H9 (cell line): ENCODE results near the gene COL19A1. TPM values are rescaled to one million over a fixed set of nuclear protein-coding genes. Genes with fewer than 3 reads are reported as not detected.

Experiments used
- DNase-seq: peaks from one replicate; pipeline ENCODE4 v3.0.0-alpha.2; 2017
- H2AFZ ChIP-seq: one replicate; pipeline ENCODE4 v1.6.1; 2013; ENCODE audit warnings: mild to moderate bottlenecking, low read length, control low read depth, moderate library complexity
- H2AK5ac ChIP-seq: 2 replicates; pipeline ENCODE4 v1.6.1; 2013; ENCODE audit warnings: low read length, control low read depth, mixed read lengths; ENCODE audit not compliant: insufficient read length
- H2BK120ac ChIP-seq: one replicate; pipeline ENCODE4 v1.6.1; 2013; ENCODE audit warnings: low read depth, mild to moderate bottlenecking, low read length, control low read depth, inconsistent platforms; ENCODE audit not compliant: poor library complexity, severe bottlenecking
- H2BK12ac ChIP-seq: 2 replicates; pipeline ENCODE4 v1.6.1; 2013; ENCODE audit warnings: low read length, control low read depth, mixed read lengths, low read depth; ENCODE audit not compliant: insufficient read length
- H2BK15ac ChIP-seq: 2 replicates; pipeline ENCODE4 v1.6.1; 2013; ENCODE audit warnings: low read depth, low read length, control low read depth
- H2BK20ac ChIP-seq: one replicate; pipeline ENCODE4 v1.6.1; 2013; ENCODE audit warnings: low read depth, mild to moderate bottlenecking, low read length, control low read depth, inconsistent platforms; ENCODE audit not compliant: poor library complexity, severe bottlenecking
- H2BK5ac ChIP-seq: 2 replicates; pipeline ENCODE4 v1.6.1; 2013; ENCODE audit warnings: low read length, control low read depth, mixed read lengths; ENCODE audit not compliant: insufficient read length
- H3K14ac ChIP-seq: 2 replicates; pipeline ENCODE4 v1.6.1; 2013; ENCODE audit warnings: low read length, control low read depth; ENCODE audit not compliant: insufficient read depth
- H3K18ac ChIP-seq: 2 replicates; pipeline ENCODE4 v1.6.1; 2013; ENCODE audit warnings: low read depth, mild to moderate bottlenecking, mixed read lengths, low read length, control low read depth; ENCODE audit not compliant: insufficient read length
- H3K23ac ChIP-seq: 2 replicates; pipeline ENCODE4 v1.6.1; 2013; ENCODE audit warnings: low read length, control low read depth, mixed read lengths, low read depth; ENCODE audit not compliant: insufficient read length
- H3K23me2 ChIP-seq: 2 replicates; pipeline ENCODE4 v1.6.1; 2013; ENCODE audit warnings: low read depth, mild to moderate bottlenecking, mixed read lengths, low read length, control low read depth; ENCODE audit not compliant: insufficient read length, poor library complexity, severe bottlenecking
- H3K27ac ChIP-seq: 2 replicates; pipeline ENCODE4 v1.5.1; 2013; ENCODE audit warnings: low read length, control low read depth, mixed read lengths, low read depth; ENCODE audit not compliant: insufficient read length
- H3K27me3 ChIP-seq: 2 replicates; pipeline ENCODE4 v1.6.1; 2013; ENCODE audit warnings: low read length, control low read depth, inconsistent platforms; ENCODE audit not compliant: insufficient read depth
- H3K4ac ChIP-seq: 2 replicates; pipeline ENCODE4 v1.6.1; 2013; ENCODE audit warnings: low read depth, mild to moderate bottlenecking, control low read depth, inconsistent platforms, low read length, moderate library complexity
- H3K4me1 ChIP-seq: 2 replicates; pipeline ENCODE4 v1.6.1; 2013; ENCODE audit warnings: low read length, control low read depth, inconsistent platforms; ENCODE audit not compliant: insufficient read depth
- H3K4me2 ChIP-seq: 2 replicates; pipeline ENCODE4 v1.6.1; 2013; ENCODE audit warnings: low read length, control low read depth, mixed read lengths; ENCODE audit not compliant: insufficient read length, insufficient read depth
- H3K56ac ChIP-seq: 2 replicates; pipeline ENCODE4 v1.6.1; 2013; ENCODE audit warnings: low read depth, mild to moderate bottlenecking, mixed read lengths, low read length, control low read depth; ENCODE audit not compliant: insufficient read length
- H3K79me1 ChIP-seq: 2 replicates; pipeline ENCODE4 v1.6.1; 2013; ENCODE audit warnings: low read depth, mild to moderate bottlenecking, moderate library complexity, low read length, control low read depth, inconsistent platforms; ENCODE audit not compliant: insufficient read depth, poor library complexity, severe bottlenecking
- H3K79me2 ChIP-seq: 2 replicates; pipeline ENCODE4 v1.6.1; 2013; ENCODE audit warnings: low read length, control low read depth, inconsistent platforms; ENCODE audit not compliant: insufficient read depth
- H3K9ac ChIP-seq: 2 replicates; pipeline ENCODE4 v1.6.1; 2013; ENCODE audit warnings: low read length, control low read depth, mixed read lengths; ENCODE audit not compliant: insufficient read length; ENCODE audit errors: extremely low read depth
- H3K9me3 ChIP-seq: one replicate; pipeline ENCODE4 v1.6.1; 2013; ENCODE audit warnings: low read depth, low read length, inconsistent platforms; ENCODE audit not compliant: control insufficient read depth
- H3T11ph ChIP-seq: one replicate; pipeline ENCODE4 v1.6.1; 2013; ENCODE audit warnings: mild to moderate bottlenecking, low read length, control low read depth, inconsistent platforms
- H4K20me1 ChIP-seq: one replicate; pipeline ENCODE4 v1.6.1; 2013; ENCODE audit not compliant: control insufficient read depth, insufficient read length, insufficient read depth
- H4K5ac ChIP-seq: 2 replicates; pipeline ENCODE4 v1.6.1; 2013; ENCODE audit warnings: low read depth, mild to moderate bottlenecking, mixed read lengths, low read length, control low read depth; ENCODE audit not compliant: insufficient read length
- H4K8ac ChIP-seq: replicated peaks from 2 replicates; pipeline ENCODE4 v1.6.1; 2013; ENCODE audit warnings: low read length, control low read depth, mixed read lengths, low read depth; ENCODE audit not compliant: insufficient read length
- H4K91ac ChIP-seq: 2 replicates; pipeline ENCODE4 v1.6.1; 2013; ENCODE audit warnings: low read depth, mild to moderate bottlenecking, moderate library complexity, mixed read lengths, low read length, control low read depth; ENCODE audit not compliant: insufficient read length
- H3K27ac Mint-ChIP-seq, 3 experiments: 2 replicates in 2 of 3; 3 replicates in 1 of 3; pipeline ENCODE4 v1.8.0; 2020 to 2021; ENCODE audit warnings: mixed read lengths in 3 of 3, mild to moderate bottlenecking in 1 of 3, moderate library complexity in 1 of 3
- H3K27me3 Mint-ChIP-seq: 2 replicates; pipeline ENCODE4 v1.8.0; 2021; ENCODE audit warnings: low read depth, mild to moderate bottlenecking, moderate library complexity, mixed read lengths
- H3K36me3 Mint-ChIP-seq, 3 experiments: 2 replicates in 2 of 3; 3 replicates in 1 of 3; pipeline ENCODE4 v1.8.0; 2020 to 2021; ENCODE audit warnings: low read depth in 3 of 3, mixed read lengths in 3 of 3; ENCODE audit not compliant: insufficient read depth in 1 of 3
- H3K4me1 Mint-ChIP-seq, 2 experiments: 2 replicates each; pipeline ENCODE4 v1.8.0; 2020; ENCODE audit warnings: mixed read lengths in 2 of 2
- H3K4me3 Mint-ChIP-seq, 2 experiments: 2 replicates in 1 of 2; 3 replicates in 1 of 2; pipeline ENCODE4 v1.8.0; 2020 to 2021; ENCODE audit warnings: mild to moderate bottlenecking in 2 of 2, mixed read lengths in 2 of 2, moderate library complexity in 1 of 2
- H3K9me3 Mint-ChIP-seq, 2 experiments: 2 replicates in 1 of 2; 3 replicates in 1 of 2; pipeline ENCODE4 v1.8.0; 2020; ENCODE audit warnings: mild to moderate bottlenecking in 2 of 2, mixed read lengths in 2 of 2, moderate library complexity in 1 of 2
- CTCF ChIP-seq: fragments of 200-600 bp; sonication (generic); conservative IDR thresholded peaks from 3 replicates; pipeline ENCODE4 v1.8.0; 2021; ENCODE audit warnings: antibody characterized with exemption, mild to moderate bottlenecking
- WGBS: extraction: QIAGEN DNeasy Blood & Tissue Kit; methylation state at CpG from one replicate; pipeline ENCODE4 v1.1.7; 2013; ENCODE audit warnings: missing lambda C conversion rate, low lambda C conversion rate, mixed read lengths; ENCODE audit not compliant: insufficient read length; ENCODE audit errors: extremely low coverage; 5-methylcytosine and 5-hydroxymethylcytosine counted together
- total RNA-seq: library from RNA; stranded (reverse); gene quantifications from 2 replicates; pipeline ENCODE4 v1.2.1, GENCODE V29; 2021

COL19A1 gene
- total RNA-seq, 1 experiment from 2014 or later, result not detected

GRCh38 chr6:69827276-69827893 is 39.0 kb upstream of the COL19A1 start:
- Histone ChIP-seq H2AK5ac (no peak overlapping the region), H3K23me2 (no peaks in the 10 kb centered on the region), H2BK20ac (no peak overlapping the region), H2BK120ac (no peak overlapping the region), H2BK12ac (no peak overlapping the region), H2BK5ac (no peak overlapping the region), H4K5ac (no peak overlapping the region), H3K27ac (no peak overlapping the region), H3K14ac (no peak overlapping the region), H3K9me3 (no peaks in the 10 kb centered on the region), H3K4me1 (no peaks in the 10 kb centered on the region; the same call in 1 of the 2 replicates), H3K9ac (no peak overlapping the region), H3K27me3 (no peaks in the 10 kb centered on the region), H3K23ac (no peak overlapping the region), H3K79me1 (no peaks in the 10 kb centered on the region), H4K8ac (no peak overlapping the region), H4K91ac (no peak overlapping the region), H3K56ac (no peak overlapping the region), H3K79me2 (no peaks in the 10 kb centered on the region), H2BK15ac (no peak overlapping the region), H3T11ph (no peak overlapping the region), H3K4ac (no peak overlapping the region), H2AFZ (no peak overlapping the region), H3K18ac (no peak overlapping the region), H4K20me1 (no peaks in the 10 kb centered on the region), H3K4me2 (no peak overlapping the region)
- WGBS, result no CpG with 5 or more reads among the region's 2 CpGs
- Mint-ChIP-seq H3K9me3 (no peaks in the 10 kb centered on the region), H3K36me3 (no peaks in the 10 kb centered on the region), H3K4me1 (peaks cover 8% of the 10 kb centered on the region in 2 experiments), H3K4me3 (no peak overlapping the region), H3K27ac (no peak overlapping the region; a peak in 1 of 7 replicates), H3K27me3 (no peaks in the 10 kb centered on the region)
- TF ChIP-seq CTCF, result no peak
- no peak for DNase-seq
